ENCODE data around the gene HTRA2. TPM values are rescaled to one million over a fixed set of nuclear protein-coding genes. Genes with fewer than 3 reads are reported as not detected.

Gene HTRA2
- total RNA-seq, 2 experiments from 2014 or later = 49.2 to 51.1 TPM

GRCh38 chr2:74576863-74577229 lies 47.1 kb downstream of the HTRA2 start:
- Mint-ChIP-seq H3K4me1 (peaks cover 48% of the 10 kb centered on the region), H3K9me3 (no peaks in the 10 kb centered on the region), H3K27me3 (no peaks in the 10 kb centered on the region), H3K27ac (no peak overlapping the region), H3K36me3 (ENCODE audit: low read depth) (peaks cover 2% of the 10 kb centered on the region), H3K4me3 (no peak overlapping the region)
- CTCF ChIA-PET = interaction anchor here (1.2 to 5.9 kb wide), 3 partner anchors 9 to 242 kb away, joined by 4 to 65 read pairs (median 8); no protein-coding TSS in a partner anchor
- DNase-seq = no peak
- POLR2A ChIA-PET = interaction anchor here (1.0 to 2.1 kb wide), 8 partner anchors 9 to 46 kb away, joined by 3 to 9 read pairs (median 4); partner anchors contain the start of gene LOXL3

- H3K4me3 Mint-ChIP-seq = no peak overlapping the region
- peaks cover 2% of the 10 kb centered on the region for H3K36me3 Mint-ChIP-seq (ENCODE audit: low read depth)
- CTCF ChIA-PET = interaction anchor here (1.2 to 5.9 kb wide), 3 partner anchors 9 to 243 kb away, joined by 4 to 65 read pairs (median 8); no protein-coding TSS in a partner anchor
- peaks cover 45% of the 10 kb centered on the region for H3K4me1 Mint-ChIP-seq
- H3K27ac Mint-ChIP-seq = peak overlapping the region; percentile 64
- no peak for DNase-seq
- POLR2A ChIA-PET = interaction anchor here (1.0 to 2.1 kb wide), 8 partner anchors 8 to 46 kb away, joined by 3 to 9 read pairs (median 4); partner anchors contain the start of gene LOXL3
- no peaks in the 10 kb centered on the region for H3K9me3 Mint-ChIP-seq
- no peaks in the 10 kb centered on the region for H3K27me3 Mint-ChIP-seq
Measured at GRCh38 chr2:74577448-74577847, 47.7 kb downstream of the HTRA2 start.

GRCh38 chr2:74578408-74578807 lies 48.7 kb downstream of the HTRA2 start:
- H3K4me3 Mint-ChIP-seq = no peak overlapping the region
- no peaks in the 10 kb centered on the region for H3K9me3 Mint-ChIP-seq
- H3K27ac Mint-ChIP-seq = no peak overlapping the region
- no peaks in the 10 kb centered on the region for H3K27me3 Mint-ChIP-seq
- H3K36me3 Mint-ChIP-seq (ENCODE audit: low read depth) = peaks cover 2% of the 10 kb centered on the region
- peaks cover 47% of the 10 kb centered on the region for H3K4me1 Mint-ChIP-seq
- no peak for DNase-seq
- CTCF ChIA-PET = interaction anchor here (2.5 to 5.9 kb wide), 2 partner anchors 8 to 10 kb away, joined by 12 to 65 read pairs; no protein-coding TSS in a partner anchor
- POLR2A ChIA-PET = interaction anchor here (2.0 kb wide), 1 partner anchor 15 kb away, joined by 4 read pairs; no protein-coding TSS in a partner anchor

GRCh38 chr2:74581463-74581862 lies 51.7 kb downstream of the HTRA2 start:
- Mint-ChIP-seq H3K27ac (no peak overlapping the region), H3K9me3 (no peaks in the 10 kb centered on the region), H3K4me3 (no peak overlapping the region), H3K27me3 (no peaks in the 10 kb centered on the region), H3K36me3 (ENCODE audit: low read depth) (no peaks in the 10 kb centered on the region), H3K4me1 (peaks cover 54% of the 10 kb centered on the region)
- DNase-seq = no peak
- POLR2A ChIA-PET = interaction anchor here (1.3 kb wide), 1 partner anchor 7 kb away, joined by 4 read pairs; no protein-coding TSS in a partner anchor
- CTCF ChIA-PET = interaction anchor here (2.1 kb wide), 1 partner anchor 49 kb away, joined by 5 read pairs; no protein-coding TSS in a partner anchor

GRCh38 chr2:74582184-74582583 lies 52.5 kb downstream of the HTRA2 start:
- no peak overlapping the region for H3K27ac Mint-ChIP-seq
- H3K36me3 Mint-ChIP-seq (ENCODE audit: low read depth) = no peaks in the 10 kb centered on the region
- H3K4me3 Mint-ChIP-seq = no peak overlapping the region
- no peaks in the 10 kb centered on the region for H3K9me3 Mint-ChIP-seq
- POLR2A ChIA-PET = interaction anchor here (1.3 to 7.4 kb wide), 2 partner anchors 8 to 51 kb away, joined by 4 to 46 read pairs; partner anchors contain the start of genes AUP1 and HTRA2
- no peak for DNase-seq
- H3K4me1 Mint-ChIP-seq = peaks cover 47% of the 10 kb centered on the region
- no peaks in the 10 kb centered on the region for H3K27me3 Mint-ChIP-seq
- CTCF ChIA-PET = interaction anchor here (1.4 to 2.1 kb wide), 2 partner anchors 9 to 50 kb away, joined by 4 to 5 read pairs; no protein-coding TSS in a partner anchor

Other genes with a start within 250 kb of the HTRA2 start
- gene SLC4A5, start 186.5 kb upstream of the HTRA2 start, total RNA-seq = 1 to 10 TPM; 2.5 to 3.4 TPM
- gene DCTN1, start 149.6 kb upstream of the HTRA2 start, total RNA-seq = 10 to 100 TPM; 88.9 to 99.7 TPM
- gene C2orf81, start 108.3 kb upstream of the HTRA2 start, total RNA-seq = 1 to 10 TPM; 1.2 to 1.6 TPM
- 100 to 1,000 TPM; 102 to 105 TPM for gene WDR54, start 108.2 kb upstream of the HTRA2 start, total RNA-seq
- 1 to 10 TPM; 1.1 TPM for gene RTKN, start 88.0 kb upstream of the HTRA2 start, total RNA-seq
- 10 to 100 TPM; 39.8 to 40.3 TPM for gene INO80B, start 74.8 kb upstream of the HTRA2 start, total RNA-seq
- gene WBP1, start 71.5 kb upstream of the HTRA2 start, total RNA-seq = 10 to 100 TPM; 58.3 to 60.4 TPM
- gene MOGS, start 64.6 kb upstream of the HTRA2 start, total RNA-seq = 10 to 100 TPM; 70.3 to 73.1 TPM
- 100 to 1,000 TPM; 115 to 126 TPM for gene MRPL53, start 57.3 kb upstream of the HTRA2 start, total RNA-seq
- gene CCDC142, start 46.9 kb upstream of the HTRA2 start, total RNA-seq = 10 to 100 TPM; 20.9 to 25.0 TPM
- 10 to 100 TPM; 42.3 to 42.9 TPM for gene TTC31, start 46.9 kb upstream of the HTRA2 start, total RNA-seq
- 1 to 10 TPM; 1.2 to 1.8 TPM for gene LBX2, start 30.3 kb upstream of the HTRA2 start, total RNA-seq
- gene PCGF1, start 22.2 kb upstream of the HTRA2 start, total RNA-seq = 10 to 100 TPM; 23.0 to 31.4 TPM
- gene TLX2, start 15.5 kb upstream of the HTRA2 start, total RNA-seq = 1 to 10 TPM; 2.6 to 3.3 TPM
- gene DQX1, start 3.7 kb upstream of the HTRA2 start, total RNA-seq = under 1 TPM; 0.33 to 0.45 TPM
- gene AUP1, start 227 bp upstream of the HTRA2 start, total RNA-seq = 100 to 1,000 TPM; 118 to 119 TPM
- gene LOXL3, start 24.0 kb downstream of the HTRA2 start, total RNA-seq = under 1 TPM; 0.60 to 0.70 TPM
- 10 to 100 TPM; 45.2 to 46.8 TPM for gene DOK1, start 24.8 kb downstream of the HTRA2 start, total RNA-seq
- gene M1AP, start 118.4 kb downstream of the HTRA2 start, total RNA-seq = not detected
- gene SEMA4F, start 124.3 kb downstream of the HTRA2 start, total RNA-seq = 1 to 10 TPM; 6.6 to 8.2 TPM

Measured in activated CD4-positive, alpha-beta memory T cell treated with anti-CD3 and anti-CD28 coated beads, Interleukin-2, amount 10 ng/mL, durations not matched to agents 7 days and 5 days (primary cell).